ENCODE data around the gene KCNK13. TPM values are rescaled to one million over a fixed set of nuclear protein-coding genes. Genes with fewer than 3 reads are reported as not detected.

The KCNK13 gene
- total and polyA plus RNA-seq, 2 experiments from 2014 or later = not detected

DNA sequence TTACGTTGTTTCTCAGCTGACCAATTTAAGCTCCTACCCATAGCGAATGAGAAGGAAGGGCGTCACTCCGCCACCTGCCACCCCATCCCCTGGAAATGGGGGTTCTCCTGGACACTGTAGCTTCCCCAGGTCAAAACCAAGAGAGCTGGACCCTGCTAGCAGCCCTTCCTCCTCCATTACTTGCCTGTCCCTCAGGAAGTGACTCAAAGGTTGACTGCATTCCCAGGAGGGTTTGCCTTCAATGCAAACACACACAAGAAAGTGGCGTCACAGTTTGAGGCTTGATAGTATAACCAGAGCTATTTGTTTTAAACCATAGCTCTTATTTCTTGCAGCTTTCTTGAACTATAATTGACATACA lies 79.1 kb downstream of the KCNK13 start:
- Histone ChIP-seq H3K27ac (no peak overlapping the region), H3K4me3 (no peak overlapping the region)
- DNase-seq = peak; percentile 9

DNA sequence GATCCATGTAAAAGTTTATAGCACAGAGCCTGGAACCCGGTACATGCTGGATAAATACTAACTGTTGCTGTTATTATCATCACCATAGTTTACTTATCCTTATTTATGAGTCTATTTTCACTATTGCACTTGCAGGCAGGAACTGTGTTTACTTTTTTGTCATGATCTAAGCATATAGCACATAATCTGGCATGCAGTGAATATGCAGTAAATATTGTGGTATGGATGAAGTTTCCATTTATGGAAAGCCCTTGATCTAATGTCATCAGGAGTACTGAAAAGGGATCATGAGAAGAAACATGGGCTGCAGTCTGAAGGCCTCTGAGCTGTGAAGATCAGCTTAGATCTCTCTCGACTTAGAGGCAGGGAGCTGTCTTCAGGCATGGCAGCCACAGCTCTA lies 91.6 kb downstream of the KCNK13 start:
- Histone ChIP-seq H3K9me2 (ENCODE audit: insufficient read depth) (no peaks in the 10 kb centered on the region), H3K79me2 (ENCODE audit: insufficient read depth) (no peaks in the 10 kb centered on the region), H2AFZ (no peak overlapping the region), H3K27me3 (replicated peaks; ENCODE audit: insufficient read depth) (peaks cover 12% of the 10 kb centered on the region; the same call in 1 of the 2 replicates), H3F3A (ENCODE audit: insufficient read depth) (no peaks in the 10 kb centered on the region), H3K4me2 (ENCODE audit: unreplicated experiment) (no peak overlapping the region), H3K4me1 (ENCODE audit: insufficient read depth) (no peaks in the 10 kb centered on the region), H3K36me3 (ENCODE audit: low read depth) (no peaks in the 10 kb centered on the region), H3K4me3 (no peak overlapping the region), H3K9me3 (ENCODE audit: low read depth) (no peaks in the 10 kb centered on the region), H4K20me1 (ENCODE audit: insufficient read depth) (no peaks in the 10 kb centered on the region), H3K9ac (no peak overlapping the region), H3K27ac (no peak overlapping the region)
- WGBS, 2 experiments (ENCODE audit: low coverage in 1 of 2, low lambda C conversion rate in 2 of 2, missing lambda C conversion rate in 2 of 2) = 23 to 29% methylated on average over 2 of the region's 2 CpGs
- DNase-seq = no peak
- no peak for TF ChIP-seq EZH2 (IDR thresholded peaks at IDR 0.05; ENCODE audit: insufficient read depth, poor library complexity, severe bottlenecking)
- no peak for TF ChIP-seq EZH2phosphoT487 (IDR thresholded peaks at IDR 0.05; ENCODE audit: insufficient read depth, low read depth)
- in situ Hi-C loops (cut with MboI) = no loop called here

More for the DNA sequence above, 79.1 kb downstream of the KCNK13 start:
- Histone ChIP-seq H3K36me3 (ENCODE audit: low read depth) (no peaks in the 10 kb centered on the region), H3K9ac (no peak overlapping the region), H3K9me3 (ENCODE audit: low read depth) (no peaks in the 10 kb centered on the region), H3K27me3 (replicated peaks; ENCODE audit: insufficient read depth) (peaks cover 12% of the 10 kb centered on the region; the same call in 1 of the 2 replicates), H3K4me1 (ENCODE audit: insufficient read depth) (no peaks in the 10 kb centered on the region), H3F3A (ENCODE audit: insufficient read depth) (no peaks in the 10 kb centered on the region), H3K9me2 (ENCODE audit: insufficient read depth) (no peaks in the 10 kb centered on the region), H2AFZ (no peak overlapping the region), H4K20me1 (ENCODE audit: insufficient read depth) (no peaks in the 10 kb centered on the region), H3K4me2 (ENCODE audit: unreplicated experiment) (no peak overlapping the region), H3K79me2 (ENCODE audit: insufficient read depth) (no peaks in the 10 kb centered on the region)
- WGBS, 2 experiments (ENCODE audit: low coverage in 1 of 2, low lambda C conversion rate in 2 of 2, missing lambda C conversion rate in 2 of 2) = 69 to 76% methylated on average over 5 of the region's 5 CpGs
- in situ Hi-C loops (cut with MboI) = no loop called here
- TF ChIP-seq EZH2phosphoT487 (IDR thresholded peaks at IDR 0.05; ENCODE audit: insufficient read depth, low read depth) = no peak
- no peak for TF ChIP-seq EZH2 (IDR thresholded peaks at IDR 0.05; ENCODE audit: insufficient read depth, poor library complexity, severe bottlenecking)

DNA sequence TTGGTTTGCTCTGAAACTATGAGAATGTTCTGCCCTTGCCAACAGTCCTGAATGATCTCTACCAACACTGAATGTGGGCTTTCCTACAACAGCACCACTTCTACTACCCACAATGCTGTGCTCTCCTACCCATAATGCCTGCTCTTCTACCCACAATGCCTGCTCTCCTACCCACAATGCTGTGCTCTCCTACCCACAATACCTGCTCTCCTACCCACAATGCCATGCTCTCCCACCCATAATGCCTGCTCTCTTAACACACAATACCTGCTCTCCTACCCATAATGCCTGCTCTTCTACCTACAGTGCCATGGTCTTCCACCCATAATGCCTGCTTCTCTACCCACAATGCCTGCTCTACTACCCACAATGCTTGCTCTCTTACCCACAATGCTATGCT lies 92.3 kb downstream of the KCNK13 start:
- Histone ChIP-seq H3K9me3 (ENCODE audit: low read depth) (no peaks in the 10 kb centered on the region), H3K4me2 (ENCODE audit: unreplicated experiment) (no peak overlapping the region), H4K20me1 (ENCODE audit: insufficient read depth) (no peaks in the 10 kb centered on the region)

DNA sequence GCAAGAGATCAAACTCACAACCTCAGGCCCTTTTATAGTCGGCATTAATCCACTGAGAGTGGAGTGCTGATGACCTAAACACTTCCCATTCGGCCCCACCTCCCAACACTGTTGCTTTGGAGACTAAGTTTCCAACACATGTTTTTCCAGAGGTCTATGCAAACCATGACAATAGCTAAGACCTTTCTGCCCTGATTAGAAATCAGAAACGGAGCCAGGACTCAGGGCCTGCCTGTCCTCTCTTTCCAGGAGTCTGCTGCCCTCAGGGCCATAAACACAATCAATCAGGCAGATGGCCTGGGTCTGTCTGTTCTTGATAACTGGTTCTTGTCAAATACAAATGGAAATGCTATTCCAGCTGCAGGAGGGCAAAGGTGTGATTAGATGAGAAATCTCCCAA lies 97.4 kb downstream of the KCNK13 start:
- Histone ChIP-seq H2AFZ (no peak overlapping the region), H3K79me2 (ENCODE audit: insufficient read depth) (no peaks in the 10 kb centered on the region), H4K20me1 (ENCODE audit: insufficient read depth) (no peaks in the 10 kb centered on the region), H3K4me3 (no peak overlapping the region), H3K9ac (no peak overlapping the region), H3K4me2 (ENCODE audit: unreplicated experiment) (no peak overlapping the region), H3K4me1 (ENCODE audit: insufficient read depth) (no peaks in the 10 kb centered on the region), H3K9me2 (ENCODE audit: insufficient read depth) (no peaks in the 10 kb centered on the region), H3K27ac (no peak overlapping the region), H3K9me3 (ENCODE audit: low read depth) (no peaks in the 10 kb centered on the region), H3F3A (ENCODE audit: insufficient read depth) (no peaks in the 10 kb centered on the region), H3K36me3 (ENCODE audit: low read depth) (no peaks in the 10 kb centered on the region), H3K27me3 (replicated peaks; ENCODE audit: insufficient read depth) (peaks cover 39% of the 10 kb centered on the region)
- in situ Hi-C loops (cut with MboI) = no loop called here
- WGBS, 2 experiments (ENCODE audit: low coverage in 1 of 2, low lambda C conversion rate in 2 of 2, missing lambda C conversion rate in 2 of 2) = 5% methylated on average over 3 of the region's 3 CpGs
- no peak for DNase-seq
- TF ChIP-seq EZH2phosphoT487 (IDR thresholded peaks at IDR 0.05; ENCODE audit: insufficient read depth, low read depth) (no peak), EZH2 (IDR thresholded peaks at IDR 0.05; ENCODE audit: insufficient read depth, poor library complexity, severe bottlenecking) (no peak)

More for the DNA sequence above, 92.3 kb downstream of the KCNK13 start:
- TF ChIP-seq EZH2phosphoT487 (IDR thresholded peaks at IDR 0.05; ENCODE audit: insufficient read depth, low read depth) (no peak), EZH2 (IDR thresholded peaks at IDR 0.05; ENCODE audit: insufficient read depth, poor library complexity, severe bottlenecking) (no peak)
- H3K27ac ChIP-seq = no peak overlapping the region
- no peak for DNase-seq
- H3K9ac ChIP-seq = no peak overlapping the region
- H3F3A ChIP-seq (ENCODE audit: insufficient read depth) = no peaks in the 10 kb centered on the region
- no peaks in the 10 kb centered on the region for H3K79me2 ChIP-seq (ENCODE audit: insufficient read depth)
- H3K36me3 ChIP-seq (ENCODE audit: low read depth) = no peaks in the 10 kb centered on the region
- H3K4me3 ChIP-seq = no peak overlapping the region
- H3K27me3 ChIP-seq (replicated peaks; ENCODE audit: insufficient read depth) = peaks cover 12% of the 10 kb centered on the region; the same call in 1 of the 2 replicates
- no peak overlapping the region for H2AFZ ChIP-seq
- in situ Hi-C loops (cut with MboI) = no loop called here
- no peaks in the 10 kb centered on the region for H3K9me2 ChIP-seq (ENCODE audit: insufficient read depth)
- no peaks in the 10 kb centered on the region for H3K4me1 ChIP-seq (ENCODE audit: insufficient read depth)

DNA sequence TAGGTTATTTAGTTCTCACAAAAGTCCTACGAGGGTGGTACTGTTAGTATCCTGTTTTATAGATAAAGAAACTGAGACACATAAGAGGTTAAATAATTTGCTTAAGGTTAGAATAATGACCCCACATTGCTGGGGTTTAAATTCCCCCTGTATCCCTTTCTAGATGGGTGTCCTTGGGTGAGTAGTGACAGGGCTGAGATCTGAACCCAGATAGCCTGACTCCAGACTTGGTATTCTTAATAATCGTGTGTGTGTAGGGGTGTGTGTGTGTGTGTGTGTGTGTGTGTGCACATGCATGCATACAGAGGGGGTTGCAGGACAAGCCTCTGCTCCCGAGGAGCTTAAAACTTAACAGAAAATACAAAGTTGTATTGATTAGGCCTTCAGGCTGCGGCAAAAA lies 97.9 kb downstream of the KCNK13 start:
- no peak overlapping the region for H3K9ac ChIP-seq
- no peaks in the 10 kb centered on the region for H3K79me2 ChIP-seq (ENCODE audit: insufficient read depth)
- no peaks in the 10 kb centered on the region for H3K9me3 ChIP-seq (ENCODE audit: low read depth)
- H3K27ac ChIP-seq = no peak overlapping the region
- DNase-seq = no peak
- no peak overlapping the region for H3K4me3 ChIP-seq
- no peak for TF ChIP-seq EZH2phosphoT487 (IDR thresholded peaks at IDR 0.05; ENCODE audit: insufficient read depth, low read depth)
- TF ChIP-seq EZH2 (IDR thresholded peaks at IDR 0.05; ENCODE audit: insufficient read depth, poor library complexity, severe bottlenecking) = no peak
- H3F3A ChIP-seq (ENCODE audit: insufficient read depth) = no peaks in the 10 kb centered on the region
- no peaks in the 10 kb centered on the region for H3K36me3 ChIP-seq (ENCODE audit: low read depth)
- no peak overlapping the region for H3K4me2 ChIP-seq (ENCODE audit: unreplicated experiment)
- in situ Hi-C loops (cut with MboI) = no loop called here
- H4K20me1 ChIP-seq (ENCODE audit: insufficient read depth) = no peaks in the 10 kb centered on the region
- no peaks in the 10 kb centered on the region for H3K4me1 ChIP-seq (ENCODE audit: insufficient read depth)
- peaks cover 39% of the 10 kb centered on the region for H3K27me3 ChIP-seq (replicated peaks; ENCODE audit: insufficient read depth)
- 22 to 25% methylated on average over 4 of the region's 4 CpGs for WGBS, 2 experiments (ENCODE audit: low coverage in 1 of 2, low lambda C conversion rate in 2 of 2, missing lambda C conversion rate in 2 of 2)
- no peaks in the 10 kb centered on the region for H3K9me2 ChIP-seq (ENCODE audit: insufficient read depth)
- H2AFZ ChIP-seq = no peak overlapping the region
